SK-N-SH treated with all-trans-retinoic acid at 6 μM for 48 hours (cell line): Measurements from ENCODE around the gene SLC38A4.

Experiments
- CSRNP3 ChIP-seq: fragments of 250-450 bp; sonication (Bioruptor Pico); IDR thresholded peaks from 2 replicates; pipeline ENCODE4 v1.5.1; 2021; ENCODE audit warnings: mild to moderate bottlenecking, moderate library complexity
- GLIS3 ChIP-seq: fragments of 250-450 bp; sonication (Bioruptor Pico); IDR thresholded peaks from 2 replicates; pipeline ENCODE4 v1.5.0; 2020; ENCODE audit warnings: mild to moderate bottlenecking, moderate library complexity
- PATZ1 ChIP-seq: fragments of 250-450 bp; sonication (Bioruptor Pico); IDR thresholded peaks from 2 replicates; pipeline ENCODE4 v1.8.0; 2020; ENCODE audit warnings: mild to moderate bottlenecking, moderate library complexity, borderline replicate concordance
- RARB ChIP-seq: fragments of 250-450 bp; sonication (Bioruptor Pico); IDR thresholded peaks from 2 replicates; pipeline ENCODE4 v1.8.0; 2021; ENCODE audit warnings: mild to moderate bottlenecking, moderate library complexity
- SNAI2 ChIP-seq: fragments of 250-450 bp; sonication (Bioruptor Pico); IDR thresholded peaks from 2 replicates; pipeline ENCODE4 v1.5.0; 2020; ENCODE audit warnings: mild to moderate bottlenecking, moderate library complexity
- ZFP3 ChIP-seq: fragments of 250-450 bp; sonication (Bioruptor Pico); IDR thresholded peaks from 2 replicates; pipeline ENCODE4 v1.5.0; 2020; ENCODE audit warnings: mild to moderate bottlenecking, moderate library complexity
- ZFP30 ChIP-seq: fragments of 450-650 bp; formaldehyde crosslinking; IDR thresholded peaks from 2 replicates; pipeline ENCODE4 v1.5.0; 2022; ENCODE audit warnings: mild to moderate bottlenecking, moderate library complexity
- ZNF565 ChIP-seq: fragments of 450-650 bp; formaldehyde crosslinking; conservative IDR thresholded peaks from 2 replicates; pipeline ENCODE4 v1.5.0; 2020; ENCODE audit warnings: low read depth, mild to moderate bottlenecking, moderate library complexity
- ZNF70 ChIP-seq: fragments of 450-650 bp; formaldehyde crosslinking; IDR thresholded peaks from 2 replicates; pipeline ENCODE4 v1.5.0; 2020; ENCODE audit warnings: mild to moderate bottlenecking, moderate library complexity

- TF ChIP-seq ZFP3 (CRISPR knock-in tag) (no peak), RARB (no peak), ZNF70 (no peak), PATZ1 (no peak), CSRNP3 (CRISPR knock-in tag) (no peak), GLIS3 (CRISPR knock-in tag) (no peak), ZFP30 (CRISPR knock-in tag) (no peak), SNAI2 (no peak), ZNF565 (CRISPR knock-in tag) (no peak)
These were observed 16.1 kb upstream of the SLC38A4 start for GRCh38 chr12:46841891-46842290.
